Adrenal gland (tissue), 12 donors: Measurements from ENCODE around the gene CEP95. TPM values are rescaled to one million over a fixed set of nuclear protein-coding genes. Genes with fewer than 3 reads are reported as not detected.
A peak's percentile ranks its signal among the peaks of the same experiment; 100 is the strongest.

Experiments
- DNase-seq, 7 donors: peaks; one replicate each; pipeline ENCODE4 v3.0.0-alpha.2; 2019 to 2020
- H3K27ac ChIP-seq, 5 donors: fragments of 200-600 bp; sonication (generic) in 4 of 5; 1 replicate in 3 of 5; 2 replicates in 2 of 5; pipeline versions ENCODE4 v1.5.1 to v1.8.0; 2016 to 2020; ENCODE audit warnings: mild to moderate bottlenecking in 1 of 5
- H3K27me3 ChIP-seq: fragments of 200-600 bp; 2 replicates; pipeline ENCODE4 v1.8.0; 2021
- H3K36me3 ChIP-seq, 2 donors: fragments of 200-600 bp; replicated peaks in 1 of 2; 1 replicate in 1 of 2; 2 replicates in 1 of 2; pipeline versions ENCODE4 v1.5.1 to v1.8.0; 2018 to 2022
- H3K4me1 ChIP-seq, 2 donors: fragments of 200-600 bp; replicated peaks in 1 of 2; 1 replicate in 1 of 2; 2 replicates in 1 of 2; pipeline versions ENCODE4 v1.5.1 to v1.8.0; 2018 to 2021
- H3K4me3 ChIP-seq, 4 donors: fragments of 200-600 bp; sonication (generic) in 3 of 4; one replicate each; pipeline ENCODE4 v1.5.1; 2016 to 2018
- H3K9me3 ChIP-seq, 3 donors: fragments of 200-600 bp; sonication (generic) in 1 of 3; replicated peaks in 1 of 3; 1 replicate in 2 of 3; 2 replicates in 1 of 3; pipeline versions ENCODE4 v1.5.1 to v1.8.0; 2016 to 2021
- POLR2A ChIP-seq, 2 donors: fragments of 450-650 bp; IDR thresholded peaks; one replicate each; pipeline ENCODE4 v1.6.1; 2017; ENCODE audit warnings: antibody characterized with exemption in 2 of 2, mild to moderate bottlenecking in 2 of 2, moderate library complexity in 1 of 2
- WGBS, 4 donors: extraction: QIAGEN DNeasy Blood & Tissue Kit in 2 of 4; methylation state at CpG; one replicate each; pipeline versions ENCODE4 v1.1.5 to v1.1.7; 2013 to 2017; 5-methylcytosine and 5-hydroxymethylcytosine counted together
- intact Hi-C, 2 donors: fragments of 100-400 bp; cut with DNase I; formaldehyde crosslinking; loops; one replicate each; pipeline versions ENCODE4 v1.14.1 to v1.15.0; 2022 to 2023
- polyA plus RNA-seq, 3 donors: library from polyadenylated mRNA; stranded (reverse); fragments of 200-250 nt in 2 of 3; fragments of 350-450 nt in 1 of 3; fragmentation: Illumina TruSeq in 1 of 3; extraction: RNeasy Lipid Tissue Mini Kit (QIAGEN cat#74804) in 1 of 3; gene quantifications; one replicate each; pipeline ENCODE4 v1.2.3, GENCODE V29; 2013 to 2014
- total RNA-seq, 9 donors: library from RNA; depleted of rRNA in 4 of 9; stranded (reverse); fragments of >200 nt in 4 of 9; fragments of 120-200 nt in 1 of 9; fragmentation: NEBNext Ultra II Directional in 1 of 9; extraction: Animal tissue kit (Norgen Biotek cat#: 25700) in 1 of 9; gene quantifications; one replicate each; pipeline versions ENCODE4 v1.1.0 to v1.2.4, GENCODE V29; 2013 to 2023
- TF ChIP-seq, protein P1 (sequence below), 6 experiments: fragments of 450-650 bp in 4 of 6; fragments of 200-600 bp in 2 of 6; sonication (generic) in 1 of 6; IDR thresholded peaks; 1 replicate in 5 of 6; 2 replicates in 1 of 6; pipeline versions ENCODE4 v1.5.1 to v1.8.0; 2016 to 2021; ENCODE audit warnings: antibody characterized with exemption in 6 of 6, mild to moderate bottlenecking in 2 of 6, moderate library complexity in 1 of 6
- donor health status: healthy with polysubstance abuse.
- donor health status: Bipolar disorder and iron deficiency.
- donor health status: DM: yes; HTN: yes; CAD: no.
- donor health status: DM: no; HTN: no; CAD: no.
- donor health status: DM: no; HTN: no; CAD: no.
- donor health status: DM: yes; HTN: yes; CAD: no.

The CEP95 gene
- total and polyA plus RNA-seq, 12 donors: 7.7 to 114 (median 22.0) TPM

DNA sequence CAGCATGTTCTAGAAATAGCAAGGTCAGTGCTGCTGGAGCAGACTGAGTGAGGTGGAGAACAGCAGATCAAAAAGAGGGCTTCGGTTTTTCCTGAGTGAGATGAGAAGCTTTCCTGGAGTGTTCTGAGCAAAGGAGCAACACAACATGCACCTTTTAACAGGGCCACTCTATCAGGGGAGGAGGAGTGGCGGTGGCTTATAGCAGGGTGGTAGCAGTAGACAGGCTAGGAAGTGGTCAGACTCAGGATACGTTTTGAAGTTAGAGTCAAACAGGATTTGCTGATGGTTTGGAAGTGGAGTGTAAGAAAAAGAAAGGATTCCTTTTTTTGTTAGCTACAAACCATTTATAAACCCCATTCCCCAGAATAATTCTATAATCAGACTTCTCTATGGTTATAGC is 22.4 kb upstream of the CEP95 start:
- peak overlapping the region in 1 of 5 donors; percentile 22 for H3K27ac ChIP-seq
- TF ChIP-seq POLR2A (IDR thresholded peaks at IDR 0.05): no peak
- TF ChIP-seq, protein P1, sequence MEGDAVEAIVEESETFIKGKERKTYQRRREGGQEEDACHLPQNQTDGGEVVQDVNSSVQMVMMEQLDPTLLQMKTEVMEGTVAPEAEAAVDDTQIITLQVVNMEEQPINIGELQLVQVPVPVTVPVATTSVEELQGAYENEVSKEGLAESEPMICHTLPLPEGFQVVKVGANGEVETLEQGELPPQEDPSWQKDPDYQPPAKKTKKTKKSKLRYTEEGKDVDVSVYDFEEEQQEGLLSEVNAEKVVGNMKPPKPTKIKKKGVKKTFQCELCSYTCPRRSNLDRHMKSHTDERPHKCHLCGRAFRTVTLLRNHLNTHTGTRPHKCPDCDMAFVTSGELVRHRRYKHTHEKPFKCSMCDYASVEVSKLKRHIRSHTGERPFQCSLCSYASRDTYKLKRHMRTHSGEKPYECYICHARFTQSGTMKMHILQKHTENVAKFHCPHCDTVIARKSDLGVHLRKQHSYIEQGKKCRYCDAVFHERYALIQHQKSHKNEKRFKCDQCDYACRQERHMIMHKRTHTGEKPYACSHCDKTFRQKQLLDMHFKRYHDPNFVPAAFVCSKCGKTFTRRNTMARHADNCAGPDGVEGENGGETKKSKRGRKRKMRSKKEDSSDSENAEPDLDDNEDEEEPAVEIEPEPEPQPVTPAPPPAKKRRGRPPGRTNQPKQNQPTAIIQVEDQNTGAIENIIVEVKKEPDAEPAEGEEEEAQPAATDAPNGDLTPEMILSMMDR (IDR thresholded peaks at IDR 0.05): no peak
- 68 to 72% (median 70%) methylated on average over 3 of the region's 3 CpGs for WGBS, 4 donors
- H3K36me3 ChIP-seq: peaks cover 0 to 41% of the 10 kb centered on the region in 2 donors
- no peaks in the 10 kb centered on the region for H3K27me3 ChIP-seq
- H3K4me1 ChIP-seq: no peaks in the 10 kb centered on the region
- H3K9me3 ChIP-seq: no peaks in the 10 kb centered on the region
- no peak overlapping the region for H3K4me3 ChIP-seq
- intact Hi-C loops: loop anchor here (10.0 kb wide), 1 partner anchor 60 kb away; no protein-coding TSS in a partner anchor
- peak in 2 of 7 donors; percentile 34 to 39 for DNase-seq

DNA sequence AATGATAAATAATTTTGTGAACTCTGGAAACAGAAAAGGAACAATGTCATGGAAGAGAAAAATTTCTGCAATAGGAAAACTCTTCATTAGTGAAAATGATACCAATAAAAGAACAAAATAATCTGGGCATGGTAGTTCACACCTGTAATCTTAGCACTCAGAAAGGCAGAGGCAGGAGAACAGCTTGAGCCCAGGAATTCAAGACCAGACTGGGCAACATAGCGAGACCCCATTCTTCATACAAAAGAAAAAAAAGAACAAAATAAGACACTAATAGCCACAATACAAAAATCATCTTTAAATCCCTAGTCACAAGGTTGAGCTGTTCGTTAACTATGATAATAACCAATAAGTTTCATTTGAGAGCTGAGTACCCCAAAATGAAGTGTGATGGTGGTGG is 18.5 kb upstream of the CEP95 start:
- WGBS, 4 donors: 97 to 99% (median 98%) methylated on average over 2 of the region's 2 CpGs
- intact Hi-C loops: loop anchor here (10.0 kb wide), 1 partner anchor 64 kb away; no protein-coding TSS in a partner anchor
- TF ChIP-seq POLR2A (IDR thresholded peaks at IDR 0.05): no peak
- TF ChIP-seq, protein P1 (IDR thresholded peaks at IDR 0.05): no peak
- no peak for DNase-seq
- Histone ChIP-seq H3K9me3 (no peaks in the 10 kb centered on the region), H3K4me1 (peaks cover 8% of the 10 kb centered on the region in 2 donors), H3K4me3 (no peak overlapping the region), H3K27ac (no peak overlapping the region), H3K36me3 (peaks cover 0 to 24% of the 10 kb centered on the region in 2 donors), H3K27me3 (no peaks in the 10 kb centered on the region)

DNA sequence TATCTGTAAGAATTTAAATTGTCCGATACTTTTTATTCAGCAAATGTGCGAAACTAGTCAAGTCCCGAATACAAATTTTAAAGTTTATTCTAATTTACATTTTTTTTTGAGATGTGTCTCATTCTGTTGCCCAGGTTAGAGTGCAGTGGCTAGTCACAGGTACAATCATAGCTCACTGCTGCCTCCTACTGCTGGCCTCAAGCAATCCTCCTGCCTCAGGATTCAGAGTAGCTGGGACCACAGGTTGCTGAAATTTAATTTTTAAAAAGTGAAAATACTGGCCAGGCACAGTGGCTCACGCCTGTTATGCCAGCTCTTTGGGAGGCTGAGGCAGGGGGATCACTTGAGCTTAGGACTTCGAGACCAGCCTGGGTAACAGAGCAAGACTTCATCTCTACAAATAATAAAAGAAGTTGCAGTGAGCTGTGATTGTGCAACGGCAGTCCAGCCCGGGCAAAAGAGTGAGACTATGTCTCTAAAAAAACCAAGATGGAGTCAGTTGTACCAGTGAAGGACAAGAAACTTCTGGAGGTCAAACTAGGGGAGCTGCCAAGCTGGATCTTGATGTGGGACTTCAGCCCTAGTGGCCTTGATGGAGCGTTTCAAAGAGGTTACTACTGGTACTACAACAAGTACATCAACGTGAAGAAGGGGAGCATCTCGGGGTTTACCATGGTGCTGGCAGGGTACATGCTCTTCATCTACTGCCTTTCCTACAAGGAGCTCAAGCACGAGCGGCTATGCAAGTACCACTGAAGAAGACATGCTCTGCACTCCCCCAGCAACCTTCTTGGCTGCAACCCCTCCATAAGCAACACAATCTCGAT is 15.5 kb upstream of the CEP95 start:
- Histone ChIP-seq H3K36me3 (peaks cover 0 to 16% of the 10 kb centered on the region in 2 donors), H3K4me3 (no peak overlapping the region), H3K4me1 (peaks cover 16 to 29% of the 10 kb centered on the region in 2 donors), H3K9me3 (no peaks in the 10 kb centered on the region), H3K27me3 (no peaks in the 10 kb centered on the region), H3K27ac (no peak overlapping the region)
- peak in 3 of 7 donors; percentile 20 to 55 (median 44) for DNase-seq
- intact Hi-C loops: no loop called here
- TF ChIP-seq, protein P1 (IDR thresholded peaks at IDR 0.05): peak in 5 of 6 experiments; percentile 25 to 55 (median 52)
- no peak for TF ChIP-seq POLR2A (IDR thresholded peaks at IDR 0.05)
- WGBS, 4 donors: 84 to 91% (median 86%) methylated on average over 13 of the region's 13 CpGs

DNA sequence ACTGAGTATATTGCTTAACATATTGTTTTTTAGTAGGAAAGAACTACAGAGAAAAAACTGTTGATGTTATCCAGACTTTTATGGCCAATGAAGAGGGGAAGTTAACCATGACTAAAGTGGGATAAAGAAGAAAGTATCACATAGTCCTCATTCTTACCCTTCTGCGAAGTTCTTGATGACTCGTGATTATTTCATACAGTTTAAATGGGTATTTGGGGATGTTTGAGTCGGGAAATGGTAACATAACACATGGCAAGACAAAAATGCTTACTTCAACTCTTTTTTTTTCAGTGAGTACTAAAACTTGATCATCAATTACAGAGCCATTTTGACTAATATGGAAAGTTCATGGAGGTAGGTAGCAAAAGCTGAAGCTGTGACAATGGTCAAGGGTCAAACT is 14.8 kb upstream of the CEP95 start:
- WGBS, 4 donors: 64 to 75% (median 68%) methylated on average over 3 of the region's 3 CpGs
- intact Hi-C loops: no loop called here
- Histone ChIP-seq H3K36me3 (peaks cover 0 to 16% of the 10 kb centered on the region in 2 donors), H3K9me3 (no peaks in the 10 kb centered on the region), H3K27ac (no peak overlapping the region), H3K27me3 (no peaks in the 10 kb centered on the region), H3K4me3 (no peak overlapping the region), H3K4me1 (peaks cover 16 to 29% of the 10 kb centered on the region in 2 donors)
- TF ChIP-seq POLR2A (IDR thresholded peaks at IDR 0.05): no peak
- TF ChIP-seq, protein P1 (IDR thresholded peaks at IDR 0.05): no peak
- DNase-seq: no peak
